Middle frontal gyrus (tissue), 1 donor: ENCODE data around the gene MAMDC2.
A peak's percentile ranks its signal among the peaks of the same experiment; 100 is the strongest.

Experiments used
- DNase-seq: peaks from one replicate; pipeline ENCODE4 v3.0.0-alpha.2; 2015; ENCODE audit warnings: low spot score; ENCODE audit errors: extremely low spot score

The MAMDC2 gene

DNA sequence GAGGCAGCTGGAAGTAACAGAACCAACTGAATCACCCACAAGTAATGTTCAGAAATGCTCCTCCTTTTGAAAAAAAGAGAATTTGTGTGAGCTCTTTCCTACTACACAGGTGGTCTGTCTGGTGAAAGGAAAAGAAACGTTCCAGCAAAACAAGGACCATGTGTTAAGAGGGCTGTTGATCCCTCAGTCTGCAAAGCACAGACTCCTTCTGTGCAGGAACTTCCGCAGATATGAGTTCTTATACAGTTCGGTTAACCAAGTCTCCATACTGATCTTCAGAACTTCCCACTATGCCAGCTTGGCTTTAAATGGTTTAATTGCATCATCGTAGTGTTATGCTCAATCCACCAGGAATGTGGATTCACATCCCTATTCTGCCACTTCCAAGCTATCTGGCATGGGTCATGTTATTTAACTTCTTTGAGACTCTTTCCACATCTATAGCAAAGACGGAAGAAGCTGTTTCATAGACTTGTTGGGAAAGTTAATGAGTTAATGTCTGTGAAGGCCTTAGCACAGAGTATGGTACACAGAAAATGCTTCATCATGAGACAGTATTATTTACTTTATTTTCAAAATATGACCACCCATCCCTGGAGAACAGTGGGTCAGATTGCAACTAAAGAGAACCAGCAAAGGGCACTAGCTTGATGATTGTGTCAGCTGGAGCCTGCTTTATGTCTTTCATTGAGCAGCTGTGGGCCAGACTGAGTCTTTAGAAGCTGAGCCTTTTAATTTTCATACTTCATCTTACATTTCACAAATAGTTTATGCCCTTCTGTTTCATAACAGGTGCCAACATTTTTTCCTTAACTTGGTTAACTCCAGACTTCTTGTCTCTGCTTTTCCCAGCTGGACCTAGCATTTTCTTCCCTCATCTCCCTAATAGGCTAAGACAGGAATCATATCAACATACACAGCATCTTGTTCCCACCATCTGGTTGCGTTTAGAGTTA lies 89.9 kb downstream of the MAMDC2 start:
- no peak for DNase-seq

DNA sequence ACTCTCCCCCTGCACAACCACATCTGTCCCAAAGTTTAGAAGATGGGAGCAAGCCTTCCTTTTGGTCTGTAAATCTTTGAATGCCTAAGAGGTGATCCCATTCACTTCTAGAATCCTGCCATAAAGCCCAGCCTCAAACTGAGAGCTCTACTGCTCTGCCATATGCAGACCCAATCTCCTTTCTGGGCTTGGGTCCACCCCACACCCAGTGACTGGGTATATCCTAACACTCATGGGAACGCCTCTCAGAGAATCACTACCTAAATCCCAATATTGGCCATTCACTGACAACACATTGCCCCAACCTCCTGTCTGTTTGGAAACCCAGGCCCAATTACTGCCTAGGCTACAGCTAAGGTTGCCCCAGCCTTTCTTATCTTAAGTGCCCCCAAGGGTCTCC lies 90.7 kb downstream of the MAMDC2 start:
- no peak for DNase-seq

DNA sequence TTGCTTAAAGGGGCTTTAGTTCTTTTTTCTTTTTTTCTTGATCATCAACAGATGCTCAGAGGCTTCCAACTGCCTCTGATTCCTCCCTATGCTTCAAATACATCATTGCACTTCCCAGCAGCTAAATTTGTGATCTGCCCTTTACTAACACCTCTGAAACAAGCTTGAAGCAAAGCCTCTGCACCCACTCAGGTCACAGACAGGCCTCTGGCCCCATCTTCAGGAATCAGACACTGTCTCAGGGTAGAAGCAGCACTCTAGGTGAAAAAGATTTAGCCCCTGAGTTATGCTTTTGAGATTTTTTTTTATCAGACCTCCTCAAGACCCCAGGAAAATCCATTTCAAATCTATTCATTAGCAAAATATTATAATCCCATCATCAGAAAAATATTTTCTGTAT lies 91.5 kb downstream of the MAMDC2 start:
- no peak for DNase-seq

DNA sequence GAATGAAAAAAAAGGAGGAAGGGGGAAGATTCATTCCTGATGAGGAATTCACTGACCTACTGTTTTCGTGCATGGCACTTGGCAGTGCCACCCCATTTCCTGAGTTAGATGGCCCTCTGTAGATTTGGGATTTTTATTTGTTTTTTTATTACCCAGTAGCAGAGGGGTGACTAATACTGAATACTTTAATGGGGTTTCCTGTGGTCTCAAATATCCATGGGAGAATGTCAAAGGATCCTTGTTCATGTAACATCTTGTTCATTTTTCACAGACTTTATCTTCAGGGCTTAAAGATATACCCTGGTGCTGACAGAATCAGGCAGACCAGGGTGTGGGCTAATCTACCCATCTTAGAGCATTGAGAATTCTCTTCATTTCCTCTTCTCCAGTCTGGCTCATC lies 93.0 kb downstream of the MAMDC2 start:
- DNase-seq, result no peak

DNA sequence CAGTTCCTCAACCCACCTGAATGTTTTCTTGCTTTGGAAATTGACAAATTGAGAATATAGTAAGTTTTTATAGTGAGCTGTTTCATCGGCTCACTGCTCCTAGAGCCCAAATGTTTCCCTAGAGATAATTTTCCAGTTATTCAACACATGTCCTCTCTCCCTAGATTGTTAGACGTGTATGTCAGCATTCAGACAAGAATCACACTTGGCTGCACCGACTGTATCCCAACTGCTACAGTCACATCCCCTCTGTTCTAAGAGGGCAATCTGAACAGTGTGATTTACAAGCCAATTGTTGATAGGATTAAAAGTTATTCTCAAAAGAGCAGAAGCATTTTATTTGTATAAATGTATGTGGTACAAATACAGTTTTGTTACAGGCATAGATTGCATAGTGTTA lies 93.9 kb downstream of the MAMDC2 start:
- DNase-seq, result no peak

DNA sequence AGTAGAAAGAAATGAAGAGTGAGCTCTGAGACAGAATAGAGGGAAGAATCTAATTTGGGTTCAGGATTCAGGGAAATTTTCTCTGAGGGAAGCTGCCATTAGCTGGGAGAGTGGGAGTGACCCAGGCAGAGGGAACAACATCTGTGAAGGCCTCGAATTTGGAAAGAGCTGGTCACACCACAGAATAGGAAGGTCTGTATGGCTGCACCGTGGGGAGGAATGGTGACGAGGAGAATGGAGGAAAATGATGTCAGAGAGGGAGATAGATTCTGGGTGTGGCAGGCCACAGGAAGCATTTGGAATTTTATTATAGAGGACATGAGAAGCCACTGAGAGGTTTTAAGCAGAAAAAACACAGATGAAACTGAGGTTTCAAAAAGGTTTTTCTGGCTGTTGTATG lies 98.5 kb downstream of the MAMDC2 start:
- DNase-seq, result no peak

DNA sequence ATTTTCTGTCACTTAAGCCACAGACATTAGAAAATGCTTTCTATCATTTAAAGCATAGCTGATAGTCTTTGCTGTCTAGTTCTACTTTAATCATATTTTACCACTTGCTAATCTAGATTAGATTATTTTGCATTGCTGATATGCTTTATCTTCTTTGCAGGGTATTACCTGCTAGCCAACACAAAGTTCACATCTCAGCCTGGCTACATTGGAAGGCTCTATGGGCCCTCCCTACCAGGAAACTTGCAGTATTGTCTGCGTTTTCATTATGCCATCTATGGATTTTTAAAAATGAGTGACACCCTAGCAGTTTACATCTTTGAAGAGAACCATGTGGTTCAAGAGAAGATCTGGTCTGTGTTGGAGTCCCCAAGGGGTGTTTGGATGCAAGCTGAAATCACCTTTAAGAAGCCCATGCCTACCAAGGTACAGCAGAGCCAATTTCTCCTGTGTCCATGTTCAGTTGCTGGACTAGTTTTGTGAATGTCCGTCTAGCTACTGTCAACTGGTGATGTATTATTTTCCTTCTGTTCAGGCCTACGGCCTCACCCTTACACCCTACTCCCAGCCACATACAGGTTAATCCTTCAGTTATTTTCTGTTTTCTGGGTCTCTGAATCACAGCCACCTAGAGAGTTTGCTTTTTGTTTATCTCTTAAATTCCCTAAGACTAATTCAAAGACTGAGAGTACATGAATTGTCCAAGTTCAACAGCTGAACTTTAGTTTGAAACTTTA lies 99.9 kb downstream of the MAMDC2 start:
- DNase-seq, result no peak

DNA sequence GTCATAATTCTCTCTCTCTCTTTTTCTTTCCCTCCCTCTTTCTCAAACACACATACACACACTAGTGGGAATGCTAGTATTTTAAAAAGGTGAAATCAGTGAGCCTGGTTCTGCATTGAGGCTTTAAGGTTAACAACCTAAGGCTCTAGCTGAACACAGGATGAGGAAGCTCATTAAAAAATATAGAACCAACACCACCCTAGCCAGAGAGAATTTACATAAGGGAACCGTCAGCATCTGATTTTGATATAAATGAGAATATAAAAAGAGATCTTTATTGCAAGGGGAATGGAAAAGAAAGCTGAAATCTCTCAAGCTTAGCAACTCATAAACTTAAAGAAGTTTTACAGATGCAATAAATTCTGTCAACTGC lies 100.5 kb downstream of the MAMDC2 start:
- no peak for DNase-seq

DNA sequence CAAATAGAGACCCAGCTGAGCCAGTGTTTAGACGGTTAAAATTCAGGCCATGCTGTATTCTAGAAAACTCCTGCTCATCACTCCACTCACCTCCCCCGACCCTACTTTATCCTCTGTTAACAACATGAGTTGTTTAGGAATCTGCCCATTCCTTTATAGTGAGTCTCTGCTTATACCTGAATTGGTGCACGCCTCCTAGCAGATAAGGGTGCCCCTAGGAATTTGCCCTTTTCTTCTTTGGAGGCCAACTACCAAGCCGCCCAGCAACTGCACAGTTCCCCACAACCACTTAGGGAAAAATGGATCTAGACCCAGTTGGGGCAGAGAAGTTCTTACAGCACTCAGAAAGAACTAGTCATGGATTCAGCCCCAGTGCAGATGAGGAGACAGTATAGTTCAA lies 102.3 kb downstream of the MAMDC2 start:
- DNase-seq, result no peak

DNA sequence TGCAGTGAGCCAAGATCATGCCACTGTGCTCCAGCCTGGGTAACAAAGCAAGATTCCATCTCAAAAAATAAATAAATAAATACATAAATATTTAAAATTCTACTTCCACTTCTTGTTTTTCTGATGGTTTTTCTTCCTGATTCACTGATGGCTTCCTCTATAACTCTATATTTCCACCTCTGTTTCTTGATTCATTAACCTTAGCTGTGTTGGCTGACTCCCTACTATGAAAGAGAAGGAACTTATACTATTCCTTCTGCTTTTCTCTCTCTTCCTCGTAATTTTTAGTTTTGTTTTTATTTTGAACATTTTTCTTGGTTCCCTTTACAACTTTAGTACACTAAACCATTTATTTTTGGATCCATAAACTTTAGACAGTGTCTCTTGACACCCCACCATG lies 103.5 kb downstream of the MAMDC2 start:
- no peak for DNase-seq

DNA sequence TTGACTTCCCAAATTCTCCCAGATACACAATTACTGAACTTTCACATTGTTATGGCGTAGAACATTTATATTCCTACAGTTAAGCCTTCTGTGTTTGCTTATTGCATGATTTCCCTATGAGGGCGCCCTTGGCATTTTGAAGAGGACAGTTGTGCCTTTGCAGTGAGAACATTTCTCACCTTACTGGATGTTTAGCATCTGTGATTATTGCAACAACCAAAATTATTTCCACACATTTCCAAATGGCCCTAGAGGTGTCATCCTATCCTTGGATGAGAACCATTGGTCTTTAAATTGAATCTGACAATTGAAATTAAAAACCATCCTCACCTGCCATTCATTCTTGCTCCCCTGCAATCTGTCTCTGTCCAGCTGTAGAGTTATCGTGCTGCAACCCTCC lies 104.0 kb downstream of the MAMDC2 start:
- no peak for DNase-seq

DNA sequence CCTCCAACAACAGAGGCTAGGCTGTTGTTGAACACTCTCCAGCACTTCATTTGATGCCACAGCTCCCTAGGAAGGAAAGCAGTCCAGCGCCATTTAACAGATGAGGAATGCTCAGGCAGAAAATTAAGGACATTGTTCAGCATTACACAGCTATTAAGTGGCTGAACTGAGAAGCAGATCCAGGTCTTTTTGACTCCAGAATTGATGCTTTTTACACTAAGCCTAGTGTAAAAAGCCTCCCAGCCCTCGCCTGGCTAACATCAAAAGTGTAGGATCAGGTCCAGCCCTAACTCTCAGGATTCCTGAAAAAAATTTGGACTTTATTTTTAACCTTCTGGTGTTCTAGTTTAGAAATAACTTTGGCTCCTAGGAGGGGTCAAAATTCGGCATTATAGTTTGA lies 108.7 kb downstream of the MAMDC2 start:
- DNase-seq, result no peak

DNA sequence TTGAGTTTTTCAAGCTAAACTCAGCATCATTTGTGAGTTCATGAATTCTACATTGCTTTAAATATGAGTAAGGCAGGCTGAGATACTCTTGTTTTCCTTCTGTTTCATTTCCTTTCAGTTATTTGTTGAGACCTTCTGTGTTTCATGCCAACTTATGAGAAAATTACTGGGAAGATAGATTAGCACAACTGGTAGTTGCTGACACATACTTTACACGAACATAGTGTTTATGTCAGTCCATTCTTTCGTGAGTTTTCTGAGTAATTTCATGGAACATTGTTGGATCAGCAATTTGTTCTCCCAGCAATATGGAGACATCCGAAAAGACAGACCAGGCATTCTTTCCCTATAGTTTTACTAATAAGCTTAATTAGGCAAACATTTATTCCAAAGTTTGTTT lies 113.1 kb downstream of the MAMDC2 start:
- DNase-seq, result no peak

DNA sequence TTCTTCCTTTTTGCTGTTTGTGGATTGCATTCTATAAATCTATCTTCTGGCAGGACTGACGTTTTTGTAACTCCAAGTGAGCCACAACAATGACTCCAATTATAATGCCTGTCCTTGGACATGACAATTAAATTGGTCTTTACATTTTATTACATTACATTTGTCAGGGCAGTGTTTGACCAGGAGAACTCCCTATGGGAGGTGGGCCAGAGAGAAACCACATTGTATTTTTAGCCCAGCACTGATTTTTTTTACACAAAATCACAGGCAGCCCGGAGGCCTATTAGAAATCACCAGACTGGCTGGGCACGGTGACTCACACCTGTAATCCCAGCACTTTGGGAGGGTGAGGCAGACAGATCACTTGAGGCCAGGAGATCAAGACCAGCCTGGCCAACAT lies 116.0 kb downstream of the MAMDC2 start:
- no peak for DNase-seq

DNA sequence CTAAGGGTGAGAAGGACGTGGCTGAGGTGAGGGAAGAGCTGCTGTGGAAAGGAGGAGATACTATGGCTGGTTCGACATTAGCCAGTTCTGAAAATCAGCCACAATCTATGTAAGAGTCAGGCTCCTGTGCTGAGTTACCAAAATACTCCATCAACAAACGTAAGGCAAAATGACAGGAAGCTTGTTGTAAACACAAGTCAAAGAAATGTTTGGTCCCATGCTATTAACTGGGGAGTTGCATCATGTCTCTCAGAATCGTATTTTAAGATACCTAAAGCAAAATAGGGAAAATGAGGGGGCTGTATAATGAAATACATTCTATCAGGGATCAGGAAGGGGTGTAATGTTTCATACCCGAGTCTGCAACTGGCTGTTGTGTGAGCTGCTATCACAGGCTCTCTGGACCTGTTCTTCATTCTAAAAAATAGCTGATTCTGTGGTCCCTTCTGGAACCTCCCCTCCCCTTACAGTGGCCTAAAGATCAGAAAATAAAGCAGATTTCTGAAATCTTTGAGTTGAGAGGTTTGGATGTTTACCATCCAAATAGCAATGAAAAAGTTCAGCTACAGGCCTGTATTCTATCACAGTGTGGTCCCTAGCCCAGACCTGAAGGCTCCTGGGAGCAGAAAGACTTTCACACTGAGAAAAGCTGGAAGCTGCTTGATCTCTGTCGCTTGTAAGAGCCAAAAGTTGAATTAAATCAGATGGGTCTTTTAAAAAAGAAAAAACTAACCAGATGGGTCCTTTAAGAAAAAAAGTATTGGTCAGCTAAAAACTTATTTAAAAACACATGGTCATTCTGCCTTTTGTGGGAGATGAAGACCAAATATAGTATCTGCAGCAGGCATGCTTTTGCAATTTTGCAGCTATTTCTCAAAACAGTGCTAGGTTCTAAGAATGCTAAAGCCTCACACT lies 117.3 kb downstream of the MAMDC2 start:
- DNase-seq, result no peak

DNA sequence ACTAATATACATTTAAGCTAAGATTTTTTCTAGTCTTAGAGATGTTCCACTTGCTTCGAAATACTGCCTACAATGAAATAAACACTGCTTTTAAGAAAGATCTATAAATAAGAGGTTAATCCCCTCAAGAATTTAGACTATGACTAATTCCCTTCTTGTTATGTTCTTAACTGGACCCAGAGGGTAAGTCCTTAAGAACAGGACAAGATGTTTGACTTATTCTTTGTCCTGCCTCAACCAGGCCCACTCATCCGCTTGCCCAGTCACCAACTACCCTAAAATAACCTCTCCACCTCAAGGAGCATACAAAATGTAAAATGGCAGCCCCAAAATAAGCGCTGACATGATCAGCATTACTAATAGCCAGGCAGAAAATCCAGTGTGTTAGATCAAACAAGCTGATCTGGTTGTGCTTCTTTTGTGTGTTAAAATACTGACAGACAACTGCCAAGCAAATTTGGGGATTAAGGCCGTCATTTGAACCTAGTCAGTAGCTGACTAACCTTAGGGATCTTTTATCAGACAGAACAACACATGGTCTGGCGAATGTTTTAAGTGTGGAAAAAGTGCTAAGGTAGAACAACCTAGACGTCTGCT lies 121.5 kb downstream of the MAMDC2 start:
- no peak for DNase-seq

DNA sequence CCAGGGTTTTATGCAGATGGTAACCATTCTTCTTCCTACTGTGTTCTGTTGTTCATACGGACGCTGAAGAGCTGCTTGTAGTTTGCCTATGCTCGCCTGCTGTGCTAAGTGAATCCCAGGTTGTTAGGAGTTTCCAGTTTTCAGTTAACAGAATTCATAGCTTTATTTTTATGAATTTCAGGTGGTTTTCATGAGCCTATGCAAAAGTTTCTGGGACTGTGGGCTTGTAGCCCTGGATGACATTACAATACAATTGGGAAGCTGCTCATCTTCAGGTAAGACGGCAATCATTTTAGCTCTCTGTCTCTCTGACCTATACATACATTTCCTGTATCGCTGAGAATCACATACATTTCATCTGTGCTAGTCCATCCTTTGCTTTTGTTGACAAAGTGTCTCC lies 124.9 kb downstream of the MAMDC2 start:
- no peak for DNase-seq

DNA sequence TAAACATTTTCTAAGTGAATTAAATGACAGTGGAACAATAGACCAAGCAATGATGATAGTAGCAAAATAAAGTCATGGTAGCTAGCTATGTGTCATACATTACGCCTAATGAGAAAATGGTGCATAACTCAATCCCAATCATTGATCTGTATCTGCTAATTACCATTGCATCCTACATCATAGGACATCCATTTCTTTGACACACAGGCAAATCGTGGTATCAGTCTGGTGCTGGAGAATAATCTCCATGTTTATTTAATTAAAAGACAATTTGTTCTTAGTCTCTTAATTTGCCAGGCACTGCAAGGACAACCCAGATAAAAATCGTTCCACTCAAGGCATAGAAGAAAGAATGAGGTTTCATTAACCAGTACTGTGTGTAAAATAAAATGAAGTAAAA lies 125.6 kb downstream of the MAMDC2 start:
- DNase-seq, result no peak

DNA sequence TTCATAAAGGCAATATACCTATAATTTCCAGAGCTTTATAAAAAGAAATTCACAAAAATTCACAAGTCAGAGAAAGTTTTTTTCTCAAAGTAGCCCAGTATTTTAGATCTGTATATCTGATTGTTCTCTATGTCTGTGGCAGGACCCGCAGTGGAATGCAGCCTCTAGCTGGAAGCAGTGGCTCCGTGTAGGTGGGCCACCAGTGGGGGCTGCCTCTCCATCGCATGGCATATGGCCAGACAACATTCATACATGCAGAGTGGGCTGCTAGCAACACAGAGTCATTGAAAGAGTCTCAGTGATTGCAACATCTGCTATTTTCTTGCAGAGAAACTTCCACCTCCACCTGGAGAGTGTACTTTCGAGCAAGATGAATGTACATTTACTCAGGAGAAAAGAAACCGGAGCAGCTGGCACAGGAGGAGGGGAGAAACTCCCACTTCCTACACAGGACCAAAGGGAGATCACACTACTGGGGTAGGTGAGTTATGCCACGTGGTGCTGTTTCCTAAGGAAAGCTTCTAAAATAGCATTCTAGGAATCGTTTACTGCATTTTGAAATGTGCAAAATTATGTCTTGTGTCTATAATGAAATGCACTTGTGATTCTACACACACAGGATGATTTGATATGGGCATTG lies 126.6 kb downstream of the MAMDC2 start:
- DNase-seq, result peak; percentile 56

DNA sequence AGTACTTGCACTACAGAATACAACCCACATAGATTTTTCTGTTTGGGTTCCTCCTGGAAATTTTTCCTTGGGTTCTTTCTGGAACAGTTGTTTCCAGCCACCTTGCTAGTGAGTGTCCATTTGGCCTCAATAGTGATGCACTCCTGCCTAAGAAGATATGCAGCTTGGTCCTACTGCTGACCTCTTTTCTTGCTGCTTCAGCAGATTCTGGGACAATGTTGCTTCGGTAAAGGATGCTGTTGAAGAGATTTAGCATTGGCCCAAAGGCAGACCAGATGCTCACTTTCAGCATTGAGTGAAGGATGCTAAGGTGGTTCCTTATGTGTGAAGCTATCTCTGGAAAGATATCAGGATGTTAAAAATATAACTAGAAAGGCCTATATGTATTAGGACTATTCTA lies 128.9 kb downstream of the MAMDC2 start:
- no peak for DNase-seq

DNA sequence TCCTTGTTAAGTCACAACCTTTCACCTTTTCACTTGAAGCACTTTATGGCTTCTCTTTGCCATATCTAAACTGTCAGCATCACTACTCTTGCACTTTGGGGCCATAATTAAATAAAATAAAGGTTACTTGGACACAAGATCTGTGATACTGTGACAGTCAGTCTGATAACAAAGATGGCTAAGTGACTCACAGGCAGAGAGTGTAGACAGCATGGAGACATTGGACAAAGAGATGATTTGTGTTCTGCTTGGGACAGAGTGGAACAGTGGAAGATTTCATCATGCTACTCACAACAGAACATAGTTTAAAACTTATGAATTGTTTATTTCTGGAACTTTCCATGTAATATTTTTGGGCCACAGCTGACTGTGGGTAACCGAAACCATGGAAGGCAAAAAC lies 133.5 kb downstream of the MAMDC2 start:
- no peak for DNase-seq
